ENCODE data around the gene MGAT4C. TPM values are rescaled to one million over a fixed set of nuclear protein-coding genes. Genes with fewer than 3 reads are reported as not detected.

Gene MGAT4C
- not detected in 2 replicates for total RNA-seq

DNA sequence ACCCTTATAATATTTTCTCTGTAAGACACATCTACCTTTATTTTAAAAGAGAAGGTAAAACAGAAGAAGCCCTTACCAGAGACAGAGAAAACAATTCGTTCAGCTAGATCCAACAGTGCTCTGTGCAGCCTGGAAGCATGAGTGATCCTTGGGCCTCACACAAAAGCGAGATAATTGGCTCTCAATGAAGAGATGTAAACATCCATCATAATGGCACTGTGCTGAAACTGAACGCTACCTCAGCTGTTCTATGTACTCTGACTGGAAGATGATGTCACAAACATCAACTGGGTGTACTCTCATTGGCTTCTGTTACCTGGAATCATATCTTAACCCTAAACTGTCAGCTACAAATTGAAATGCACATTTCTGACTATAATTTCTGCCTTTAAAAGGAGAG is at the start of gene MGAT4C:
MGAT4C (minus strand) TSS at position 229 of the 400 bp plus-strand sequence.

